Measurements from ENCODE around the gene TRUB1.
"Not testable (repeated sequence)": the region's sequence is repeated elsewhere in the genome, so short reads cannot be mapped to it uniquely, and the experiment has no call there.

The TRUB1 gene

GRCh38 chr10:114937962-114938855 is at the start of gene TRUB1:
TRUB1 (plus strand) TSS chr10:114938195; CDS start chr10:114938254, 59 bp downstream.
- Mint-ChIP-seq H3K27ac (peak within 1 kb of the TSS; percentile 96), H3K27me3 (no peaks in the 10 kb centered on the region), H3K9me3 (no peaks in the 10 kb centered on the region), H3K4me1 (ENCODE audit: low read depth) (peaks cover 41% of the 10 kb centered on the region), H3K4me3 (peak within 1 kb of the TSS; percentile 96), H3K36me3 (ENCODE audit: low read depth) (peaks cover 33% of the 10 kb centered on the region)
- peak; percentile 86 for DNase-seq

DNA sequence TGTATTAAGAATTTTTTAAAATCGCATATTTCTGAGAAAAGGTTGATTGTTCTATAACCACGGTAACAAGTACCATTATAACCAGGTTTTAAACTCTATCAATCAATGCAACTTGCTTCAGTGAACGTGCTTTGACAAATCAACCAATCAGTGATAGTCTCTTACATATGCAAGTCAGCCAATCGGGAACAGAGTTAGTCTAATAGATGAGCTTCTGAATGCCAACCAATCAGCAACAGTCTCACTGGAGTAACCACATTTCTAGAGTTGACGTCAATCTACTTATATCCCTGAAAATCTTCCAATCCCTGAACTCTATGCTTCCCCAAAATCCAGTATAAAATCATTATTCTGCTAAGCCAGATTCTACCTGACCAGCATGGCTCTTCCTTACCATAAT is 44.7 kb upstream of the TRUB1 start:
- Mint-ChIP-seq H3K27me3 (peaks cover under 1% of the 10 kb centered on the region), H3K4me1 (ENCODE audit: low read depth) (no peaks in the 10 kb centered on the region), H3K4me3 (no peak overlapping the region), H3K36me3 (ENCODE audit: low read depth) (no peaks in the 10 kb centered on the region), H3K9me3 (no peaks in the 10 kb centered on the region), H3K27ac (no peak overlapping the region)
- no peak for DNase-seq

GRCh38 chr10:114894911-114895310 is 43.1 kb upstream of the TRUB1 start:
- no peak overlapping the region for H3K4me3 Mint-ChIP-seq
- no peaks in the 10 kb centered on the region for H3K4me1 Mint-ChIP-seq (ENCODE audit: low read depth)
- H3K27ac Mint-ChIP-seq: no peak overlapping the region
- no peak for DNase-seq
- H3K9me3 Mint-ChIP-seq: no peaks in the 10 kb centered on the region
- H3K27me3 Mint-ChIP-seq: no peaks in the 10 kb centered on the region
- no peaks in the 10 kb centered on the region for H3K36me3 Mint-ChIP-seq (ENCODE audit: low read depth)

DNA sequence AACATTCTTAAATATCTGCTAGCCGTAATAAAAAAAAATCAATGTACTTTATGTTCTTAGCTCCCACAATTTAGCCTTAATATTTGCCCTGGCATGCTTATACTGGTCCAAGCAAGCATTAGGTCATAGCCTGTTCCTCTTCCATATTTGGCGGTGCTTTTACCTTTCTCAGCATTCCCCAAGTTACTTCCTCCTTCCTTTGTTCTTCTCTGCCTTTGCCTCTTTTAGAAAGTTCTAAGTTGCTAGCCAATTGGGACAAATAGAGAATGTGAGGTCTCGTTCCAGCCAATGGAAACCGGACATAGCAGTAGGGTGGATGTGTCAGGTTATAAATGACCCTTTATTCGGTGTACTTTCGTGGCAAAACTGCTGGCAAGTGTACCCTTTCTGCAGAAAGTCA is 41.0 kb upstream of the TRUB1 start:
- H3K36me3 Mint-ChIP-seq (ENCODE audit: low read depth): not testable (repeated sequence)

GRCh38 chr10:114897593-114897992 is 40.4 kb upstream of the TRUB1 start:
- H3K27ac Mint-ChIP-seq: no peak overlapping the region
- no peaks in the 10 kb centered on the region for H3K9me3 Mint-ChIP-seq
- no peaks in the 10 kb centered on the region for H3K36me3 Mint-ChIP-seq (ENCODE audit: low read depth)
- peaks cover 5% of the 10 kb centered on the region for H3K27me3 Mint-ChIP-seq
- no peaks in the 10 kb centered on the region for H3K4me1 Mint-ChIP-seq (ENCODE audit: low read depth)
- no peak overlapping the region for H3K4me3 Mint-ChIP-seq
- no peak for DNase-seq

More for the DNA sequence above, 41.0 kb upstream of the TRUB1 start:
- H3K4me3 Mint-ChIP-seq; H3K27ac Mint-ChIP-seq; H3K27me3 Mint-ChIP-seq; DNase-seq; H3K9me3 Mint-ChIP-seq; H3K4me1 Mint-ChIP-seq (ENCODE audit: low read depth): not testable (repeated sequence)

DNA sequence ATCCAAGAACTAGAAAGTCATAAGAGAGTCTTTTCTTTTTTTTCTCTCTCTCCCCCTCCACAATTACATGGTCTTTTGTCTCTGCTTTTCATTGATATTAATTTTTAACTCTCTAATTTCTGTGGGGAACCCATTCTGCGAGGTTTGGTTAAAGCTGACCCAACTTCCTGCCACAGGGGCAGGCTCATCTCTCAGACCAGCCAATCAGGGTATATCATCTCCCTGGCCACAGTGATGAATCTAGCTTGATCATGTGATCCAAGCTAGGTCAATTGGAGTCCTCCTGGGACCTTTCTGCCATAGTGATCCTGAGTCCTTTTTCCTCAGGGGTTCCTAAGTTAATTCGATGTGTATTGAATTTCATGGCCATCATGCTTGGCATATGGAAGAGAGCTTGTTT is 38.0 kb upstream of the TRUB1 start:
- no peaks in the 10 kb centered on the region for H3K36me3 Mint-ChIP-seq (ENCODE audit: low read depth)
- DNase-seq: no peak
- H3K27ac Mint-ChIP-seq: no peak overlapping the region
- H3K9me3 Mint-ChIP-seq: no peaks in the 10 kb centered on the region
- no peaks in the 10 kb centered on the region for H3K4me1 Mint-ChIP-seq (ENCODE audit: low read depth)
- peaks cover 9% of the 10 kb centered on the region for H3K27me3 Mint-ChIP-seq
- H3K4me3 Mint-ChIP-seq: no peak overlapping the region

DNA sequence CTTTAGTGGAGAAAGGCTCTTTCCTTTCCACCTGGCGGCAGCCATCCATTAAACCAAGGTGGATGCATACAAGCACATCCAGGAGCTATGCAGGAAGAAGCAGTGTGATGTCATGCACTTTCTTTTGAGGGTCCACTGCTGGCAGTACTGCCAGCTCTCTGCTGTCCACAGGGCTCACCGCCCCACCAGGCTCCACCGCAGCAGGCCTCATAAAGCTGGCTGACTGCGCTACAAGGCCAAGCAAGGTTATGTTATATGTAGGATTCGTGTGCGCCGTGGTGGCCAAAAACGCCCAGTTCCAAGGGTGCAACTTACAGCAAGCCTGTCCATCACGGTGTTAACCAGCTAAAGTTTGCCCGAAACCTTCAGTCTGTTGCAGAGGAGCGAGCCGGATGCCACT is 37.3 kb upstream of the TRUB1 start:
- Mint-ChIP-seq H3K27me3 (peaks cover 14% of the 10 kb centered on the region), H3K4me1 (ENCODE audit: low read depth) (no peaks in the 10 kb centered on the region), H3K27ac (no peak overlapping the region), H3K36me3 (ENCODE audit: low read depth) (no peaks in the 10 kb centered on the region), H3K4me3 (no peak overlapping the region), H3K9me3 (no peaks in the 10 kb centered on the region)
- no peak for DNase-seq

- no peaks in the 10 kb centered on the region for H3K9me3 Mint-ChIP-seq
- H3K27ac Mint-ChIP-seq: no peak overlapping the region
- no peak overlapping the region for H3K4me3 Mint-ChIP-seq
- no peaks in the 10 kb centered on the region for H3K4me1 Mint-ChIP-seq (ENCODE audit: low read depth)
- DNase-seq: no peak
- H3K27me3 Mint-ChIP-seq: peaks cover 20% of the 10 kb centered on the region
- no peaks in the 10 kb centered on the region for H3K36me3 Mint-ChIP-seq (ENCODE audit: low read depth)
These were observed 35.8 kb upstream of the TRUB1 start for GRCh38 chr10:114902151-114902550.

DNA sequence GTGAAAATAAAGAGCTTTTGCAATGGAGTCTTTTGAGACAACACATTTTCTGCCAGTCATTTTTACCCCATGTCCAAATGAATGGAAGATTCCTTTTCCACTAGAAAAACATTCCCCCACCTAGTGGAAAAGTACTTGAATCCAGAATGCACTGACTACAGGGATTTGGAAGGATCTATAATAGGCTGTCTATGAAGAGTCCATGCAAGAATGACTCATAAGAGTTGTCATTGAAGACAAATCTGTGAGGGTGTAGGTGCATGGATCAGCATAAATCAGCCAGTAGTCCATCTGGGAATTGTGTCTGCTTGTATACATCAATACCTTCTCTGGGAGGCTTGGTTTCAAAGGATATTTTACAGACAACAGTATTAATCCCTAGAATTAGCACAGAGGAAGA is 32.5 kb upstream of the TRUB1 start:
- Mint-ChIP-seq H3K27ac (no peak overlapping the region), H3K9me3 (no peaks in the 10 kb centered on the region), H3K4me3 (no peak overlapping the region), H3K27me3 (peaks cover 33% of the 10 kb centered on the region), H3K36me3 (ENCODE audit: low read depth) (no peaks in the 10 kb centered on the region), H3K4me1 (ENCODE audit: low read depth) (no peaks in the 10 kb centered on the region)
- no peak for DNase-seq

GRCh38 chr10:114906981-114907380 is 31.0 kb upstream of the TRUB1 start:
- no peaks in the 10 kb centered on the region for H3K36me3 Mint-ChIP-seq (ENCODE audit: low read depth)
- no peak overlapping the region for H3K4me3 Mint-ChIP-seq
- no peak for DNase-seq
- H3K9me3 Mint-ChIP-seq: no peaks in the 10 kb centered on the region
- peaks cover 31% of the 10 kb centered on the region for H3K27me3 Mint-ChIP-seq
- no peak overlapping the region for H3K27ac Mint-ChIP-seq
- peaks cover 8% of the 10 kb centered on the region for H3K4me1 Mint-ChIP-seq (ENCODE audit: low read depth)

- H3K36me3 Mint-ChIP-seq (ENCODE audit: low read depth): no peaks in the 10 kb centered on the region
- peaks cover 28% of the 10 kb centered on the region for H3K27me3 Mint-ChIP-seq
- no peak overlapping the region for H3K27ac Mint-ChIP-seq
- DNase-seq: no peak
- H3K9me3 Mint-ChIP-seq: no peaks in the 10 kb centered on the region
- H3K4me1 Mint-ChIP-seq (ENCODE audit: low read depth): peaks cover 15% of the 10 kb centered on the region
- H3K4me3 Mint-ChIP-seq: no peak overlapping the region
These were observed 29.1 kb upstream of the TRUB1 start for GRCh38 chr10:114908896-114909295.

GRCh38 chr10:114911052-114911711 is 26.8 kb upstream of the TRUB1 start:
- DNase-seq: no peak
- Mint-ChIP-seq H3K36me3 (ENCODE audit: low read depth) (no peaks in the 10 kb centered on the region), H3K27me3 (peaks cover 16% of the 10 kb centered on the region), H3K9me3 (no peaks in the 10 kb centered on the region), H3K4me3 (no peak overlapping the region), H3K4me1 (ENCODE audit: low read depth) (peaks cover 26% of the 10 kb centered on the region), H3K27ac (peak overlapping the region; percentile 16)

GRCh38 chr10:114911801-114912469 is 26.1 kb upstream of the TRUB1 start:
- Mint-ChIP-seq H3K9me3 (no peaks in the 10 kb centered on the region), H3K4me1 (ENCODE audit: low read depth) (peaks cover 26% of the 10 kb centered on the region), H3K36me3 (ENCODE audit: low read depth) (no peaks in the 10 kb centered on the region), H3K4me3 (no peak overlapping the region), H3K27ac (no peak overlapping the region), H3K27me3 (peaks cover 15% of the 10 kb centered on the region)
- no peak for DNase-seq

DNA sequence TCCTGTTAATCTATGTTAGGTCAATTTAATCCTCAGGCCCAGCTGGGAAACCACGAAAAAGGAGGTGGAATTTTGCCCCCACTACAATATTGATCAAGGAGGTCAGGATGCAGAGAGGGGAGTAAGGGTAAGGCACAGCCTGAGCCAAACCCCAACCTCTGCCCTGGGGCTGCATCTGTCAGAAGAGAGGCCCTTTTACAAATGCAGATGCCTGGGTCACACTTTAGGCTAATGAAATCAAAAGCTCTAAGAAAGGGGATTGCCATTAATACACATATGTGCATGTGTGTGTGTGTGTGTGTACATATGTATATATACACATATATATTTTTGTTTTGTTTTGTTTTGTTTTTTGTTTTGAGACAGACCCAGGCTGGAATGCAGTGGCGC is 25.5 kb upstream of the TRUB1 start:
- Mint-ChIP-seq H3K36me3 (ENCODE audit: low read depth) (no peaks in the 10 kb centered on the region), H3K4me3 (no peak overlapping the region), H3K27ac (no peak overlapping the region), H3K27me3 (peaks cover 9% of the 10 kb centered on the region), H3K4me1 (ENCODE audit: low read depth) (peaks cover 26% of the 10 kb centered on the region), H3K9me3 (no peaks in the 10 kb centered on the region)
- DNase-seq: no peak

- Mint-ChIP-seq H3K27me3 (peaks cover 3% of the 10 kb centered on the region), H3K36me3 (ENCODE audit: low read depth) (no peaks in the 10 kb centered on the region), H3K4me1 (ENCODE audit: low read depth) (peaks cover 26% of the 10 kb centered on the region), H3K27ac (peak overlapping the region; percentile 22), H3K9me3 (no peaks in the 10 kb centered on the region), H3K4me3 (no peak overlapping the region)
- DNase-seq: no peak
These were observed 23.4 kb upstream of the TRUB1 start for GRCh38 chr10:114914560-114914959.
